HG03039 (cell line): ENCODE data around the gene GRIK4.
"Not testable (repeated sequence)": the region's sequence is repeated elsewhere in the genome, so short reads cannot be mapped to it uniquely, and the experiment has no call there.

ENCODE experiments used
- ATAC-seq: cut with Tn5 transposase; IDR thresholded peaks from one replicate; pipeline ENCODE4 v1.9.1; 2021; ENCODE audit warnings: mild to moderate bottlenecking, moderate library complexity; ENCODE audit not compliant: unreplicated experiment

GRIK4 gene

DNA sequence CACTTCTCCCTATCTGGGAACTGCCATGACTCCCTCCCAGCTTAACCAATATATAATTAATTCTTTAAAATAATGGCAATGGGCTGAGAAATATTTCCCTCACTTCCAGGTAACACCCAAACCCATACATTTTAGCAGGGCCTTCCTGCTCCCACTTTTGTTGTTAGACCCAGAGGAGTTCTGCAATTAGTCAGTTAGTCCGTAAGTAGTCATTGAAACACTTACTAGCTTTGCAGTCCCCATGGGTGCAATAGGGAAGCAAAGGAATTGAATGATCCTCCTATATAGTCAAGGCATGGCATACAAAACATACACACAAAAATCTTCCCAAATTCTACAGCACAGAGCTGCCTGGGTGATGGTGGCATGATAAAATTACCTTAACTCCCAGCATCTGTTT lies 258.4 kb downstream of the GRIK4 start:
- ATAC-seq = no peak

DNA sequence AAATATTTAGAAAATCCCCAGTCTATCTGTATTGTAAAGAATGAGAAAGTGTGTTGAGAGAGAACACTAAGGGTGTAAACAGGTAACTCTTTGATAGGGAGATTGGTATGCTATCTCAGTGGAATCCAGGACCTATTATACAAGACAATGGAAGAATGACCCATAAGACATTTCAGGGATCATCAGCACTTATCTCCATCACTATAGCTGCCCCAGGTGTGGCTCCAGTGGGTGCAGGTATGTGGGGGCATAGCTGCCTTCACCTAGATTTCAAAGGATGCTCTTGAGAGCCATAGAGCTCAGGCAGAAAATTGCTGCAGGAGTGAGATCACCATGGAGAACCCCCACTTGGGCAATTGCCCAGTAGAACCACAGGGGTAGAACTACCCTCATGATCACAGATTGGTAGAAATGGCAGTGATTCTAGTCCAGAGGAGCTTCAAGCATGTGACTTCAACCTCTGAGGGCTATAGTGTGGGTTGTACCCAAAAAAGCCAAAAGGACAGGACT lies 260.1 kb downstream of the GRIK4 start:
- no peak for ATAC-seq

DNA sequence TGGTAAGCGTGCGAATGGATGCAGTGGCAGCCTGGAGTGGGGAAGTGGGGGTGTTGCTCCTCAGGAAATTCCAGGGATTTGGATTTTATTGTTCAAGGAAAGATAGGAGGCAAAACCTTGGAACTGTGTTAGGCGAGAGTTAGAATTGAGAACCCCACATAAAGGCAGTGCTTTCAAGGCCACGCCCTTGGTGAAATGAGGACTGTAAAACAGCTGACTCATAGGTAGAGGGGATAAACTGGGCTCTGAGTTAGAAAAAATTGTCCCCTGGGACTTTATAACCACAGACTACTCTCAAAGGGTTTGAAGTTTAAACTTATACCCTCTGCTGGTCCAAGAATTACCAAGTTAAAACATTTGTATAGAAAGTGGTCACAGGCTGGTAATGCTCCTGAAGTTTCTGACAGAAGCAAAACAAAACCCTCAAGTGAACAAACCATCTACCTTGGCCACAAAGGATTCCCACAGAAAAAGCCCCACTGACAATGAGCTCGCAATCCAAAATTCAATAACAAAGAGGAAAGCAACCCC lies 262.0 kb downstream of the GRIK4 start:
- peak; percentile 72 for ATAC-seq

DNA sequence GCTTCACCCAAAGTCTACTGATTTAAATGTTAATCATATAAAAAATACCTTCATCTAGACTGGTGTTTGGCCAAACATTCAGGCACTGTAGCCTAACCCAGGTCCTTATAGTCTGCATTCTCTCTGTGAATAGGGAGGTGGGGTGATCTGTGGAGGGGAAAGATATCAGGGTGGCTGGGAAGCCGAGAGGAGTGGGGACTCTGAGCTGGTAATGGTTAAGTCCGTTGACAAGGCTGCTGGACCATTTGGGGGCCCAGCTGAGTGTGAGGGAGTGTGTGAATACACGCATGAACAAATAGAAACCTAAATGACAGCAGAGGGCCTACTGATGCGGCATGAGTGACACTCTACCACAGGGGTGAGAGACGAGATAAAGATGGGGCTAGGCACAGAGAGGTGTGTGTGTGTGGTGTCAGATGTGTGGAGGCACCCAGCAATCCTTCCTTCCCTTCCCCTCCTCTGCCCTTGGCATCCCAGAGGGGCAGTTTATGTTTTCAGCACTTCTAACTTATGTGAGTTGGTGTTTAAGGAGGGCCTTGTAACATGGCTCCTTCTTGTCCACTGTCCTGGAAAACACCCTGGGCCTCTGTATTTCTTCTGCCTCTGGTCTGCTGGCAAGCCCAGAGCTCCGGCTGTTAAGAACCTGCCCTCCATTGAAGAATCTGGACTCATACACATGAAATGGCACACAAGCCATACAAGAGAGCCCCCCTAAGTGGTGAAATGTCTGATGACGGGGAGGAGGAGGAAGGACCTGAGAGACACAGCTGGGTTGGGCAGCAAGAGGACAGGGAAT lies 263.2 kb downstream of the GRIK4 start:
- no peak for ATAC-seq

DNA sequence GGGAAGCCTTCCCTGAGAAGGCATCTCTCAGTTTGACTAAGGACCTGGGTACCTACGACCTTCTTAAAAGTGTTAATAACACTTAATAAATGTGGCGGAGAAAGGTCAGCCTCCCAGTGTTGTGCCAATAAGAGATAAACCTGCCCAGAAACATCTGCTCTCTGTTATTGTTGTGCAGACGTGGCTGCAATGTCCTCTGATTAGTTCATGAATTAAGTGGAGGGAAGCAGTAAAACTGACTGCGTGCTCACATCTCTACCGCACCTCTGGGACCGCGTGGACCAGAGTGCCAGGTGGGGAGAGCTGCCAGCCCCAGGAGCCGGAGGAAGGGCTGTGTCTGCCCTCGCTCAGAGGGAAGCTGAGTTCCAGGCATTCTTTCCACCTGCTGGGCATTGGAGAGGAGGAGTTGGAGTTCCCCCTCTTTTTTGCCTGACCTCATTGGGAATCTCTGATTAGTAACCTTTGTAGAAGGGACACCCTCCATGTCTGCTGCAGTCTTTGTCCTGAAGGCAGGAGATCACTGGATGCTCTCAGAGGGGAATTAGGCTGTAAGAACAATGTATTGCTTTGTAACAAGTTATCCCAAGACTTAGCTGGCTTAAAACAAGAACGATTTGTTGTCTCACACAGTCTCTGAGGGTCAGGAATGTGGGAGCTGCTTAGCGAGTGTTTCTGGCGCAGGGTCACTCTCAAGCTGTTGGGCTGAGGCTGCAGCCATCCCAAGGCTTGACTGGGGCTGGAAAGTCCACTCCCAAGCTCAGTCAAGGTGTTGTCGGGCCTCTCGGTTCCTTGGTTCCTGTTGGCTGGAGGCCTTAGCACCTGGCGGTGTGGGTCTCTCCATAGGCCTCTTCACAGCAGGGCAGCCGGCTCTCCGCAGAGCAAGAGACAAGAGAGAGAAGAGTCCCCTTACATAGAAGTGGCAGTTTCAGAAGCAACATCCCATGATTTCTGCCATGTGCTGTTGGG lies 264.7 kb downstream of the GRIK4 start:
- ATAC-seq = no peak

DNA sequence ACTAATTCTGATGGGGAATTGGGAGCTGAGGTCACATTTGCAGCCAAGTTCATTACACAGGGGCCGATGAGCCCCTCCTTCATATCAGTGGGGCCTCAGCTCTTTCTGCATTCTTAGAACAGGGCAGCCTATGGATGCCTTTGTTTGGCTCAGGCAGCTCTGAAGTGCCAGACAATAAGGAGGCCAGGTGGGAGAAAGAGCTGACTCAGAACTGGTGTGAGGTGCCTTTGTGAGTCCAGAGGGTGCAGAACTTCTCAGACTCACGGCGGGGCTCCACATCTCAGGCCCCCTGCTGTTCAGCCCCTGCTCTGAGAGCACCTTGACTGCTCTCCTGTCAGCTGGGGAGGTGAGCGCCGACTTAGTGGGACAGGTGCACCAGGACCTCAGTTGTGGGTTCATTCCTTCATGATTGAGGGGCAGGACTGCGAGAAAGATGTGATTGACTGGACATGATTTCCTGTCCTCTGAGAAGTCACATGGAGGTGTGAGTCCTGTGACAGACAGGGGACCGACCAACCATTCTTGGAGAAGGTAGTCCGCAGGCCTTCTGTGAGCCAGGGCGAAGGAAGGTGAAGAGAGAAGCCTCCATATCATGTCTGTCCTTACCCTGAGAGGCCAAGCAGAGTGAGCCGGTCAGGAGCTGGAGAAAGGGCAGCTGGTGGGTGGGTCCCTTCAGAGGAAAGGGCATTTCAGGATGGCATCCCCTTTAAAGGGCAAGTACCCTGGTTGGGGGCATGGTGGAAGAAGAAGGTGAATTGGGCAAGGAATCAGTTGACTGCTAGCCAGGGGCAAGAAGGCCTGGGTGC lies 267.3 kb downstream of the GRIK4 start:
- no peak for ATAC-seq

DNA sequence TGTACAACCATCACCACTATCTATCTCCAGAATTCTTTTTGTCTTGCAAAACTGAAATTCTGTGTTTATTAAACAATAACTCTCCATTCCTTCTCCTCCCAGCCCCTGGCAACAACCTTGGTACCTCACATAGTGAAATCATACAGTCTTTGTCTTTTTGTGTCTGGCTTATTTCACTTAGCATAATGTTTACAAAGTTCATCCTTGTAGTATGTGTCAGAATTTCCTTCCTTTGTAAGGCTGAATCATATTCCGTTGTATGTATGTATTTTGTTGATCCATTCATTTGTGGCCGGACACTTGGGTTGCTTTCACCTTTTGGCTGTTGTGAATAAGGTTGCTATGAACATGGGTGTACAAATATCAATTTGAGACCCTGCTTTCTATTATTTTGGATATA lies 268.7 kb downstream of the GRIK4 start:
- ATAC-seq = no peak

DNA sequence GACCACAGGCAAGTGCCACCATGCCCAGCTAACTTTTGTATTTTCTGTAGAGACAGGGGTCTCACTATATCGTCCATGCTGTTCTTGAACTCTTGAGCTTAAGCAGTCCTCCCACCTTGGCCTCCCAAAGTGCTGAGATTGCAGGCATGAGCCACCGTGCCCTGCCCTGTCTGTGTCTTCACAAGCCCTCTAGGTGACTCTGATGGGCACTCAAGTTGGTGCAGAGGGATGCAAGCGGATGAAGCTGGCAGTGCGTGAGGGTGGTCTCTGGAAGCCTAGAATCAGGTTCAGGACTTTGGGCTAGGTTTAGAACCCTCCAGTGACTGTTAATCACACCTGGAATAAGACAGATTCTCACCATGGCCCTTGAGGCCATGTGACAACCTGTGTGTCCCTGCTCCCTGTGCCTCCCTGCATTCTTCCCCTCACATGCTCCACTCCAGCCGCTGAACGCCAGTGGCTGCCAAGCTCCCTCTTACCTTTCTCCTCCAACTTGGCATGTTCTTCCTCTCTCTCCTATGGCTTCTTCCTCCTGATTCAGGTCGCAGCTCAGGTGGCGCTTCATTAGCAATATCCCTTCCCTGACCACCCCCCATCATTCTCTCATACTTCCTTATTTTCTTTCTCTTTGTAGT lies 270.1 kb downstream of the GRIK4 start:
- ATAC-seq = no peak

DNA sequence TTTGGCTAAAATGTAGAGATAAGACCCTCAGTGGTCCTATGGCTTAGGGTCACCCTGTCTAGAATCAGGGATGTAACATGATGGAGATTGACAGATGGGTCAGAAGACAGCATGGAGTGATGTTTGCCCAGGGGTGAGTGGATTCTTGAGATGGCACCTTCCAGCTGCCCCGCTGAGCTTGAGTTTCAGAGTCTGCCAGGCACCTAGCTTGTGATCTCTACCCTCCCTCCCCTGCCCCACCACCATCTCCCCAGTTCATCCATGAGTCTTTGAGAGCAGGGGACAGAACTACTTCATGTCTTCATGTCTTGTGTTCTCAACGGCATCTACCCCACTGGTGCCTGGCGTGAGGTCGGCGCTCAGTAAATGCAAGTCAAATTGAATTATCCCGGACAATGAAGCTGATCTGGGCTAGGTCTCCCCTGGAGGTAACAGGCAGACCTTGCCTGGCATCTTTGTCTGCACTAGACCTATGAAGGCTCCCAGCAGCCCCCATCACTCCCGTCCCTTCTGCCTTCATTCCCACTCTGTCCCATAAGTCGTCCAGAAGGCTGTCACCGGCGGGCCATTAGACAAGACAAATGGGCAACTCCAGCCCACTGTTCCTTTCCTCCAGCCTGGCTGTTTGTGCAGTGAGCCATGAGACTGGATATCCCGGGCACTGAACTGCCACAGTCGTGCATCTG lies 273.2 kb downstream of the GRIK4 start:
- ATAC-seq = no peak

DNA sequence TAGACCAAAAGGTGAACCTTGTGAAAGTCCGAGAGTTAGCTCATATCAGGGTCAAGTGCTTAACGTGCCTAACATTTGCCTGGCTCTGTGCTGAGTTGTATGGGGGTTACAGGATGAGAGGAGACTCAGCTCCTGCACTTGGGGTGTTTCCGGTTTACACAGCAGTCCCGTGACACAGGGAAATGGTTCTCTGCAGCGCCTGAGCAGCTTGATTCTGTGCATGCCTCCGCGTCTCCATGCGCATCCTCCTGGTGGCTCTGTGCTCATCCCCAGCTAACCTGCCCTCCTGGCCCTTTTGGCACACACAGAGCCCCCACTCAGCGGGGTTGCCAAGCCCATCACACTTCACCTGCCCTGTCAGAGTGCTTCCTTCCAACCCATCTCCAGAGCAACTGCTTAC lies 274.0 kb downstream of the GRIK4 start:
- no peak for ATAC-seq

DNA sequence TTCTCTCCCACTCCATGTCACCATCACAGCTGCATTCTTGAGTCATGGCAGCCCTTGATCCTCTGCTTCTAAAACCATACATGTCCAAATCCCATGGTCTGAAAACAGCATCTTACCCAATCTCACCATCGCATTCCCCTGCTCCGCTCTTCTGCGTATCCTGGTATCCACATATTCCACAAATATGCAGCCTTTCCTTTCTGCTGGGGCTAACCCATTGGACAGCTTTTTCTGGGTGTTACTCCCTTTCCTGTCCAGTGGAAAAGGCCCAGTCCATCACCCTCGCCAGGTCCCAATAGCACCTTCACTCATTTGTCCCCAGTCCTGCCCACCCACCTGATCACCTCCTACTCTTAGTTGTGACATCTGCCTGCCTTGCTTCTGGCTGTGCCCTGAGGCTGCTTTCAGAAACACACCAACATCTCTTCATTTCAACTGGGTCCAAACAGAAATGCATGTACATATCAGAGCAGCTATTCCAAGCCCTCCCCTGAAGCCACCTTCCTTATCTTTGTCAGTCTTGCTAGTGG lies 274.7 kb downstream of the GRIK4 start:
- no peak for ATAC-seq

DNA sequence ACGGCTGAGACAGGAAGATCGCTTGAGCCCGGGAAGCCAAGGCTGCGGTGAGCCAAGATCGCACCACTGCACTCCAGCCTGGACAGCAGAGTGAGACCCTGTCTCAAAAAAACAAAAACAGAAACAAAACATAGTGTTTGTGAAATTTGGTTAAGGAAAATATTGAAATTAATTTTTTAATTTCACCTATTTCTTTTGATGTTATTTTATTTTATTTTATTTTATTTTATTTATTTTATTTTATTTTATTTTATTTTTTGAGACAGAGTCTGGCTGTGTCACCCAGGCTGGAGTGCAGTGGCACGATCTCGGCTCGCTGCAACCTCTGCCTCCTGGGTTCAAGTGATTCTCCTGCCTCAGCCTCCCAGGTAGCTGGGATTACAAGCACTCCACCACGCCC lies 275.7 kb downstream of the GRIK4 start:
- not testable (repeated sequence) for ATAC-seq

DNA sequence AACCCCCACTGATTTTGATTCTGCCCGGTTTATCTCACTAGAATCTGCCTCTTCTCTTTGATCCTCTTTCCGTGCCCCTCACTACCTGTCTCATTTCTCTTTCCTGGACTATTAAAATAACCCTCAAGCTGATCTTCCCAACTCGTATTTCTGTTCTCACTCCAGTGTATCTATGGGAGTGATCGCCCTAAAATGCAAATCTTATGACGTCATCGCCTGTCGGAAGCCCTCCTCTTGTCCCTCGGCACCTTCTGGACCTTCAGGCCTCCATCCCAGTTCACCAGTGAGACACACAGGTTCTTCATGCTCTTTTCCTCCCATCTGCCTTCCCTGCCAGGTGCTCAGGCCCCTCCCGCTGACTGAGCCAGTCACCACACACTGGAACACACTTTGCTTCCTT lies 277.8 kb downstream of the GRIK4 start:
- ATAC-seq = no peak

DNA sequence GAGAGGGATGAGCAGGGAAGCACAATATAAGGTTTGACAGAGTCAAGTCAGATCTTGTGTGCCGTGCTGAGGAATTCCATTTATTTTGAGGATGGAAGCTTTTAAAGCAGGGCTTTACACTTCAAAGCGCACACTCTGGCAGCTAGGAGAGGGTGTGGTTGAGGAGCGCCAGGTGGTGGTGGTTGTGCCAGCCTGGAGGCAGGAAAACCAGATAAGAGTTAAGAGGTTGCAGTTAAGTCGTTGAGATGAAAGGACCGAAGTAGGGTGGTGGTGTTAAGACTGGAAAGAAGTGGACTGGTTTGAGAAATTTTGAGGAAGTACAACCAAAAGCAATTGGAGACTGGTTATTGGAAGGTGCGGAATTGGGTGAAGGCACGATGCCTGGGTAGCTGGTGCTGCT lies 280.8 kb downstream of the GRIK4 start:
- no peak for ATAC-seq

DNA sequence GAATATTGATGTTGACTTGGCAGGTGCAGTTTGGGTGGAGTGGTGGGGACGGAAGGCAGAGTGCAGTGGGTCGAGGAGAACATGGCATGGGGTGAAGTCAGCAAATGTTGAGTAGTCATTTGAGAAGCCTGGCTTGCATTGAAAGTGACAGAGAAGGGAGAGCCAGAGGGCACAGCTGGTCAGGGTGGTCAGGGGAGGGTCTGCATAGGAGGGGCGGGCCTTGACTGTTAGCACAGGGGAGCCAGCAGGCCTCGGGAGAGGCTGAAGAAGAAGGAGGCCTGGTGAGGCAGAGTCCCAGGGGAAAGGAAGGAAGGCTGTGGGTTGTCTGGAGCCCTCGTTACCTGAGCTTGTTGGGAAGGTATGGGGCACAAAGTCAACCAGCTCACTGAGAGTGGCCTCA lies 281.6 kb downstream of the GRIK4 start:
- ATAC-seq = no peak

DNA sequence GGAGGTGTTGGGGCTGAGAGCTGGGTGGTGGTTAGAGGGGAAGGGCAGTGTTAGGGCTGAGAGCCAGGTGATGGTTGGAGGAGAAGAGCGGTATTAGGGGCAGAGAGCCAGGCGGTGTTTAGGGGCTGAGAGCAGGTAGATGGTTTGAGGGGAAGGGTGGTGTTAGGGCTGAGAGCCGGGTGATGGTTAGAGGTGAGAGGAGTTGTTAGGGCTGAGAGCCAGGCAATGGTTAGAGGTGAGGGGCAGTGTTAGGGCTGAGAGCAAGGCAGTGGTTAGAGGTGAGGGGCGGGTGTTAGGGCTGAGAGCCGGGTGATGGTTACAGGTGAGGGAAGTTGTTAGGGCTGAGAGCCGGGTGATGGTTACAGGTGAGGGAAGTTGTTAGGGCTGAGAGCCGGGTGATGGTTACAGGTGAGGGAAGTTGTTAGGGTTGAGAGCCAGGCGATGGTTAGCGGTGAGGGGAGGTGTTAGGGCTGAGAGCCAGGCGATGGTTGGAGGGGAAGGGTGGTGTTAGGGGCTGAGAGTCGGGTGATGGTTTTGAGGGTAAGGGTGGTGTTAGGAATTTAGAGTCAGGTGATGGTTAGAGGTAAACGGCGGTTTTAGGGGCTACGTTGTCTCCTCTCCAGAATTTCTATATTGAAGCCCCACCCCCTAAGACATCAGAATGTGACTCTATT lies 282.4 kb downstream of the GRIK4 start:
- ATAC-seq = no peak

DNA sequence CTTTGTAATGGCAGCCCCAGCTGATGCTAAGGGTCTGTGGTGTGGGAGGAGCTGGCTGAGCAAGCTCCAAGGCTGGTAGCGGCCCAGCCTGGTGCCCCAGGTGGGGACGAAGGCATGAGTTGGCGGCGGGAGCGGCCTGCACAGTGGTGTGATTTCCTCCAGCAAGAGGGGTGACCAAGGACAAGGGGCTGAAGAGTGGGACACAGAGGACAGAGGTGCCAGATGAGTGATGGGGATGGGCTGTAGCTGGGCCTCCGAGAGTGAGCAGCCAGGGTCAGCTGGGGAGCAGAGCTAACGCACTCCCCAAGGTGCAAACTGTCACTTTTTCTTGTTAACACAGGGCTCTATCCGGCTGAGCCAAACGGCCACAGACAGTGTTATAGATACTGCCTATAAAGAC lies 283.2 kb downstream of the GRIK4 start:
- ATAC-seq = no peak

DNA sequence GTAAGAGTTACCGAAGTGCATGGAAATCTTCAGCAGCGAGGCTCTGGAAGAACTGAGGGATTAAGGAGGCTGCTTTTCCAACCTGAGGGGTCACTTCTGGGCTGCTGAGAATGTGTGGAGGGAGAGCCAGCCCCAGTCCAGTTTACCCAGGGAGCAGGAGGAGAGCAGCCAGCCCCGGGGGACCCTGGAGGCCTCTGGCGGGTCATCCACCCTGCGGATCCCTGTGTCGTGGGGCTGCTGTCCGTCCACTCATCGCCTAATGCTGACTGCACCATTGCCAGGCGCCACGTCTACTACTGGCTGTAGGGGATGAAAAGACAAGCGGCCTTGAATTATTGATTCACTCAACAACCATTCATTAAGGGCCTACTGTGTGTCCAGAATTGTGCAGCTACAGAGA lies 283.6 kb downstream of the GRIK4 start:
- ATAC-seq = no peak

DNA sequence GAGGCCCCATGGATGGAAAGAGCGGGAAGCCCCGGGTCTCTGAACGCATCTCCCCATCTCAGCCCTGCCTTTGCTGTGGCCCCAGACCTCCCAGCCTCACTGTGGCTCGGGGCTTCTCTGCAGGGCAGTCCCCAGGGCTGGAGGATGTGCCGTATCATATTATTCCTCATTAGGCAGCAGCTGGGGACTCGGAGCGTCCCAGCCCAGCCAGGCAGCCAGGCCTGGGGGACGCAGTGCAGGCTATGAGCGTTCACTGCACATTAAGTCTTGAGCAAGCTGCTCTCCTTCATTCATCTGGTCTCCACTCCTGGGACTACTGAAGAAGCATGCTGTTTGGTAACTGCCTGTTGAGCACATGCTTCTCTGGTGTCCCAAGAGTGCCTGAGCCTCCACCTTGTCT lies 285.6 kb downstream of the GRIK4 start:
- no peak for ATAC-seq
